Body of pancreas (tissue), 4 donors: ENCODE data around the gene FAM228B.

Experiments
- CTCF ChIP-seq, 7 experiments: fragments of 450-650 bp in 4 of 7; fragments of 200-600 bp in 3 of 7; sonication (generic) in 3 of 7; IDR thresholded peaks; one replicate each; pipeline ENCODE4 v1.5.1; 2016 to 2019; ENCODE audit warnings: antibody characterized with exemption in 7 of 7
- POLR2A ChIP-seq, 3 donors: fragments of 450-650 bp; IDR thresholded peaks; one replicate each; pipeline ENCODE4 v1.6.1; 2016; ENCODE audit warnings: antibody characterized with exemption in 3 of 3, mild to moderate bottlenecking in 2 of 3

- TF ChIP-seq CTCF (IDR thresholded peaks at IDR 0.05) (no peak), POLR2A (IDR thresholded peaks at IDR 0.05) (no peak)
Measured at GRCh38 chr2:24158131-24158530, 34.9 kb downstream of the FAM228B start.
